NCI-H1436 (cell line): ENCODE results near the gene RTCA.
"Not testable (repeated sequence)": the region's sequence is repeated elsewhere in the genome, so short reads cannot be mapped to it uniquely, and the experiment has no call there.

ENCODE experiments used
- DNase-seq: peaks from one replicate; lab custom pipeline; 2025; lab: John Stamatoyannopoulos, UW

Gene RTCA

DNA sequence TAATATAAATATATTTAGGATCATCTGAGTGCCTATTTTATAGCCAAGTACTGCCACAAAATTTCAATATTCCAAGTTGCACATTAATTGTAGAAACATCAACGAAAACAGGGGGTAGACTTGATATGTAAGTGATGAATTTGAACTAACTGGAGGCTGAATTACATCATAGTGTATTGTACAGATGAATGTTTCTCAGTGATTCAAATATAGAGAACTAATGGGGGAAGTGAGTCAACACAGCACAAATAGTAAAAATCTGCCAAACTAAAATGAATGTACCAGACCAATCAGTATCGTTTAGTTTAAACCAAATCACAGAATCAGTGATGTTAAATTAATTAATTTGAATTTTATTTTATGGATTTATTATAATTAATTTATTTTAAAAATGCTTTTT is 42.8 kb downstream of the RTCA start:
- no peak for DNase-seq

DNA sequence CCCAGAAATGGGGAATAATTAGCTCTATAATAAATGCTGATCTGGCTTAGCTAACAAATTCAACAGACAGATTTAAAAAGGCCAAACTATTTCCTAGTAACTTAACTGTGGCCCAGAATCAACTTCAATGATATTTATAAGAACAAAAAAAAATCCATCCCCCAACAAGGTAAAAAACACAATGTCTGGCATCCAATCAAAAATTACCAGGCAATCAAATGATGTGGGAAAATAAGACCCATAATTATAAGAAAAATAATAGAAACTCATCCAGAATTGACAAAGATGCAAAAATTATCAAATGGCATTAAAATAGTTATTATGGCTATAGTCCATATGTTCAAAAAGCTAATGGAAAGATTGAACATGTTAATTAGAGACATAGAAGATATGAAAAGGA is 43.8 kb downstream of the RTCA start:
- no peak for DNase-seq

DNA sequence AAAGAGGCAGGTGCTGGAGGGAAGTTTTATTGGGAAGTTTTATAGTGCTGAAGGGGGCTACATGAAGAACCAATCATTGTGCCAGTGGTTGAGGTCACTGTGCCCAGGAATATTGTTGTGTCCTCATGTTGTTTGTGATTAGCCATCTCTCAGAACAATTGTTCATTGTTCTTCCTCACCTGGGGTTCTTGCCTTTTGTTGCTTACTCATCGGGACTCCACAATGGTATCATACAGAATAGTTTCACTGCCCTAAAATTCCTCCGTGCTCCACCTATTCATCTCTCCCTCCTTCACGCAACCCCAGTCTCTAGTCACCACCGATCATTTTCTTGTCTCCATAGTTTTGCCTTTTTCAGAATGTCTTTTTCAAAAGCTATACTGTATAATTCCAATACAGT is 47.4 kb downstream of the RTCA start:
- DNase-seq, result no peak

DNA sequence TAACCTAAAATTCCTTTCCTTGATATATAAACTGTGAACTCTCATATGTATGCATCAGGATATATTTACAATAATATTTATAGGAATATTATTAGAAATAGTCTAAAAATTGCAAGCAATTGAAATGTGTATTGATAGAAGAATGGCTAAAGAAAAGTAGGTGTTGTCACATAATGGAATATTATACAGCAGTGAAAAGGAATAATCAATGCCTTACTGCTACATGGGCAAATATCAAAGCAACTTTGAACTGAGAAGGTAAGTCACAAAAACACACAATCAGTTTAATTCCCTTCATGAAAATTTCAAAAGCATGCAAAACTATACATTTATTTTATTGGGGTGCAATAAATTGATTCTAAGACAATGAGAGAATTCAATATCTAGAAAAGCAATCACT is 50.6 kb downstream of the RTCA start:
- DNase-seq, result no peak

DNA sequence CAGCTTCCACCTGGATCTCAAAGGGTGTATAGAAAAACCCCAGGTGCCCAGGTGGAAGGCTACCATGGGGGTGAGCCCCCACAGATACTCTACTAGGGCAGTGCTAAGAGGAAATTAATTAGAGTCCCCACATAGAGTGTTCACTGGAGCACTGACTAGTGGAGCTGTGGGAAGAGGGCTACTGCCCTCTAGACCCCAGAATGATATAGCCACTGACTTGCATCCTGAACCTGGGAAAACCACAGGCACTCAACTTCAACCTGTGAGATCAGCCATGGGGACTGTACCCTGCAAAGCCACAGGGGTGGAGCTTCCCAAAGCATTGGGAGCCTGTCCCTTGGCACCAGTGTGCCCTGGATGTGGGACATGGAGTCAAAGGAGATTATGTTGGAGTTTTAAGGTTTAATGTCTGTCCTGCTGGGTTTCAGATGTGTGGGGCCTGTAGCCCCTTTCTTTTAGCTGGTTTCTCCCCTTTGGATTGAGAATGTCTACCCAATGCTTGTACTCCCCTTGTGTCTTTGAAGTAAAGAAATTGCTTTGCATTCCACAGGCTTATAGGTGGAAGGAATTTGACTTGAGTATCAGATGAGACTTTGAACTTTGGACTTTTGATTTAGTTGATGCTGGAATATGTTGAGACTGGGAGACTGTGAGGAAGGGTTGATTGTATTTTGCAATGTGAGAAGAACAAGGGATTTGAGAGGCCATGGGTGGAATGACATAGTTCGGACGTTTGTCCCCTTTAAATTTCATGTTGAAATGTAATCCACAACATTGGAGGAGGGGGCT is 54.5 kb downstream of the RTCA start:
- no peak for DNase-seq

DNA sequence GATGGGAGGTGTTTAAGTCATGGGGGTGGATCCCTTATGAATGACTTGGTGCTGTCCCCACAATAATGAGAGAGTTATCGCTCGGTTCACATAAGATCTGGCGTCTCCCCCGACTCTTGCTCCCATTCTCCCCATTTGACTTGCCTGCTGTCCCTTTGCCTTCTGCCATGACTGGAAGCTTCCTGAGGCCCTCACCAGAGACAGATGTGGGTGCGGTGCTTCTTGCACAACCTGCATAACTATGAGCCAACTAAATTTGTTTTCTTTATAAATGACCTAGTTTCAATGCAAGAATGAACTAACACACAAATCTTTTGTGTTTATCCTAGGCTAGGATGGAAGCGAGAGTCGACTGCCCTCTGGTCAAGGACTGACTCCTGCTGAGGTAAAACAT is 55.1 kb downstream of the RTCA start:
- DNase-seq, result no peak

DNA sequence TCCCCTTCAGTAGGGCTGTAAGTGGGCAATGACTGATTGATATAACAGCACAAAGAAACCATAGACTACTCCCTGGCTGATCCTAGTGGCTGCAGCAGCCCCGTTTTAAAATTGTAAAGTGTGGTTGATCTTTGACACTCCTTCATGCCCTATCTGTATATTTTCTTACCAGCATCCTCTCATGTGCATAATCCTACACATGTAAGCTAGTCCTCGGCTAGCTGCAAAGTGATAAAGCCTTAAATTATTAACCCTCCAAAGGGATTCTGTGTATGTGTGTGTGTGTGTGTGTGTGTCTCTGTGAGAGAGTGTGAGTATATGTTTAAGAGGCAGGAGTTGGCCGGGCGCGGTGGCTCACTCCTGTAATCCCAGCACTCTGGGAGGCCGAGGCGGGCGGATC is 55.5 kb downstream of the RTCA start:
- no peak for DNase-seq

DNA sequence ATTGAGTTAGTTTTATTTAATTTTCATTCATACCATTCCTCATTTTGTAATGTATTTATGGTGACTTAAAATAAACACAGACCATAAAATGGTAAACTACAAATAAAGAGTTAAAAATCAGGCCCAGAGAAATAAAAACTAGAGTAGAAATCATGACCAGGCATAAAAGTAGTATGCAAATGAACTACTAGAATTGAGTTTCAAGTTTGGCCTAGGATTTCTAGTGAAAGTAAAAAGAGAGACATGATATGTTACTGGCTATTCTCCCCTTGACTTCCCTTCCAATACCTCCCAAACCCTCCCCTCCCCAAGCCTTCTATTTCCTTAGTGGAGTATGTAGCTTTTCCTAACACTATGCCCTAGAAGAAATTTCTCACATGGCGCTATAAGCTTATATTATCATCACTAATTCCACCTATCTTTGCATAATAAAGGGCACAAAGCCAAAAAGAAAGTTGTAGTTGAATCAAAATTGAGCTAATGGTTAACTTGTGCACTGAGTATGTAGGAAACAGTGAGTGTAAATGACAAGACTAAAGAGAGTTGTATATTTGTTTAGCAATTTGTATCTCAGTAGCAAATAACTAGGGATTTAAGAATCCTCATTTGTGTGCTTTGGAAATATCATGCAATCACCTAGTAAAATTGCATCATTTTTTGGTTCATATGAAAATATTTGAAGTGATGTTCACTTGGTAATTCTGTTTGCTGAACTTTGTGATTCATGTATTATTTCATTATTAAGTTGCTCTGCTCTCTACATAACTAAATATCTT is 56.6 kb downstream of the RTCA start:
- no peak for DNase-seq

DNA sequence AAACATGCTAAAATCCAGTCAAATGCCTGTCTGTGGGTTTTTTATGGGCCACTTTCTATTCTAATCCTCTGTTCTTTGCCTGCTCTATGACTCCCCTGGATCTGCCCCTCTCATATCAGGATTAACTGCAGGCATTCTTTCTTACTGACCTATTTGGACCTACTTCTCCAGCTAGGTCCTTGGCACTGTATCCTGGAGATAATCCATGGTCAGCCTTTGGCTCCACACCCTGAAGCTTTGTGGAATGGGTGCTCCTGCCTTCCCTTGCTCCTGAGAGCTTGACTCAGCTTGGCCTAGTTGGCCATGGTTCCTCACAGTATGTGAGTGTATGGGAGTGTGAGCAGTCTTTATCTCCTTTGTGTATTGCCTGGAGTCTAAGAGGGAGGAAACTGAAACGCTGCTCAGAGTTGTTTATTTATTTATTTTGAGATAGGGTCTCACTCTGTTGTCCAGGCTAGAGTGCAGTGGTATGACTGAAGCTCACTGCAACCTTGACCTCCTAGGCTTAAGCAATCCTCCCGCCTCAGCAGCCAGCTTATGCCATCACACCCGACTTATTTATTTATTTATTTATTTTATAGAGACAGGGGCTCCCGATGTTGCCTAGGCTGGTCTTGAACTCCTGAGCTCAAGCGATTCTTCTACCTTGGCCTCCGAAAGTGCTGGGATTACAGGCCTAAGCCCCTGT is 57.5 kb downstream of the RTCA start:
- DNase-seq, result no peak

DNA sequence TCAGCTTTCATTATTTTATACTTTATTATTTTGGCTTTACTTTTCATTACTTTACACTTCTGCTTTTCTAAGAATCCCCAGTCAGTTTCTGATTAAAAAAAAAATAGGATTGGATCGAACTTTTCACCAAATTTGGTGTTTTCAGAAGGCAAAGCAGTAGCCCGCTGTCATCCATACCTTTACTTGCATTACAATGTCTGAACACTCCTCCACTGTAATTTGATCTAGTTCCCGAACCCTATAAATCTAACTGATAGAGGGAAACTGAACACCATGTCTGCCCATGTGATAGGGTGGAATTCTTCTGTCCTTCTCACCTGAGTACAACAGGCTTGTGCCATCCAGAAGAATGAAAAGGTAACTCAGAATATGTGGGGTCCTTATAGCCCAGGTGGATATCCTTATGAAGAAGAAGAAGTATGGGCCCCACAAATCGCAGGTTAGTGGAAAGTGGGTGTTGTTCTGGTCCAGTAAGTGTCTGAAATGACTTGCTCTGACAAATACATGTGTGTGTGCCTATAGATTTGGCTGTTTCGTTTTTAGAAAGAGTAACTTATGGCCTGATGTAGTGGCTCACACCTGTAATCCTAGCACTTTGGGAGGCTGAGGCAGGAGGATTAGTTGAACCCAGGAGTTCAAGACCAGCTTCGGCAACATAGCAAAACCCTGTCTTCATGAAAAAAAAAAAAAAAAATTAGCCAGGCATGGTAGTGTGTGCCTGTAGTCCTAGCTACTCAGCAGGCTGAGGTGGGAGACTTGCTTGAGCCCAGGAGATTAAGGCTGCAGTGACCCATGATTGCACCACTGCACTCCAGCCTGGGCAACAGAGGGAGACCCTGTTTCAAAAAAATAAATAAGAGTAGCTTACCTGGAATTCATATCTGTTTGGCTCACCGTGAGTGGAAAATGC is 59.7 kb downstream of the RTCA start:
- no peak for DNase-seq

DNA sequence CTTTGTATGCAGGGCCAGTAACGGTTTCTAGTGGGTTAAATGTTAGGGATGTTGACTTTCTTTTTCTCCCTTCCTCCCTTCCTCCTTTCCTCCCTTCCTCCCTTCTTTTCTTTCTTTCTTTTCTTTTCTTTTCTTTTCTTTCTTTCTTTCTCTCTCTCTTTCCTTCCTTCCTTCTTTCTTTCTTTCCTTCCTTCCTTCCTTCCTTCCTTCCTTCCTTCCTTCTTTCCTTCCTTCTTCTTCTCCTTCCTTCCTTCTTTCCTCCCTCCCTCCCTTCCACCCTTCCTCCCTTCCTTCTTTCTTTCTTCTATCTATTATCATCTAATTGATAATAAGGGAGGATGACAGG is 60.3 kb downstream of the RTCA start:
- not testable (repeated sequence) for DNase-seq

DNA sequence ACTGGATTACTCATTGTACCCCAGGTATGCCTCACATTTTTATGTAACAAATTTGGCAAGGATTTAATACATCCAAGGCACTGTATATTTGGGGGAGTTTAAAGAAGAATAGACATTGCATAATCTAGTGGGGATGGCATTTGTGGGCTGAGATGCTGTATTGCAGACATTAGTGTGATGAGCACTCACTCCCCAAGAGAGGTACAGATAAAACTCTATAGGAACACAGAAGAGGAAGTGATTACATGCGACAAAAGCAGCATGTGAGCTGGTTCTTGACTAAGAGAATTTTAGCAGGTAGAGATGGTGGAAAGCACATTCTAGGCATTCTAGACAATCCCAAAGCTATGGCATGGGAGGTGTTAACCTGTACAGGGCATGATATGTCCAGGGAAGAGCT is 62.1 kb downstream of the RTCA start:
- DNase-seq, result no peak

DNA sequence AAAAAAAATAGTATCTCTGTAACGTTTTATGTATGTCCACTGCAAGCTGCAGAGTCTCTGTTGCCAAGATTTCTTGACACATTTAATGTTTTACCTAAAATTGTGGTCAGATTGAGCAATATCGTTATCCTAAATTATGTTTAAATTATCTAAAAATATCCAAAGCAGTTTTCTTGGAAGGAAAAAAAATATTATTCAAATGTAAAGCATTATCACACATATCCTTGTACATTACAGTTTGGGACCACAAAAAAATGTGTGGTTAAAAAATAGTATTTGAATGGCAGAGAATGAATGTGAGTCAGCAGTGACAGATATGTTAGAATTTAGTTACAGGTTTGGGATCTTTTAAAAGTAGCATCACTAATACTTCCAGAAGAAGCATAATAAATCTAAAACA is 65.1 kb downstream of the RTCA start:
- not testable (repeated sequence) for DNase-seq

DNA sequence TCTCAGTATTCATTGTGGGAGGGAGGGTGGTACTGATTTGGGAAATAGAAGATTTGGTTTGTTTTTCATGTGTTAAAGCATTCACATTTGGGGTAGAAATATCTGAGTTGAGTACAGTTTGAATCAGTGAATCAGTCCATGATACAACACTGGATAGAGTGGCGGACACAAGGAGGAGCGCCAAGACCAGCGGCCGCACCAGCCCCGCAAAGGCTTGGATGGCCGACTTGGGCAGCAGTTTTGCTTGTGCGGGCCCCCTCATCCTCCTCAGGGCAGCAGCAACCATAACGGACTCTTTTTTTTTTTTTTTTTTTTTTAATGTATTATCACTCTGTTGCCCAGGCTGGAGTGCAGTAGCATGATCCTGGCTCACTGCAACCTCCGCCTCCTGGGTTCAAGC is 66.3 kb downstream of the RTCA start:
- DNase-seq, result no peak

DNA sequence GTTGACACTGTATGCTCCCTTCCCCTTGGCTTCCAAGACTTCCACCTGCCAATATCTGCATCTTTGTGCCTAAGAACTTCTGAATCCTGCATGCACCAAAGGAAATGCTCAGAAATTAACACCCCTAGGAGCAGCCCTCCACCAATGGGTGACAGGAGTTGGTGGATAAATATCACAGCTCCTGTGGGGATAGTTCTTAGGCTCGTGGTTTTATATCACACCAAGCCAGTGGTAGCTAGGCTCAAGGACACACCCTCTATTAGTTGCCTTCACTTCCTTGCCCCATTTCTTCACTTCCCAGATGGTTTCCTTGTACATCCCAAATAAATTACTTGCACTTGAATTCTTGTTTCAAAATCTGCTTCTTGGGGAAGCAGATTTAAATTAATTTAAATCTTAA is 69.4 kb downstream of the RTCA start:
- DNase-seq, result no peak

DNA sequence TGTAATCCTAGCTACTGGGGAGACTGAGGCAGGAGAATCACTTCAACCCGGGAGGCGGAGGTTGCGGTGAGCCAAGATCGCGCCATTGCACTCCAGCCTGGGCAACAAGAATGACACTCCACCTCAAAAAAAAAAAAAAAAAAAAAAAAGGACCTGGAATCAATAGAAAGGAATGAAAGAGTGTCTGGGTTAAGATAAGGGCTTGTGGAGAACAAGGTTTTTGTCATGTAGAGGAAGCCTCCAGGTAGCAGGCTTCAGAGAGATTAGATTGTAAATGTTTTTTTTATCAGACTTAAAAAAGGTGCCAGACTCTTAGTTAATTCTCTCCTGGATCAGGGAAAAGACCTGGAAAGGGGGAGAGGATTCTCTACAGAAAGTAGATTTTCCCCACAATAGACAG is 71.9 kb downstream of the RTCA start:
- DNase-seq, result not testable (repeated sequence)

DNA sequence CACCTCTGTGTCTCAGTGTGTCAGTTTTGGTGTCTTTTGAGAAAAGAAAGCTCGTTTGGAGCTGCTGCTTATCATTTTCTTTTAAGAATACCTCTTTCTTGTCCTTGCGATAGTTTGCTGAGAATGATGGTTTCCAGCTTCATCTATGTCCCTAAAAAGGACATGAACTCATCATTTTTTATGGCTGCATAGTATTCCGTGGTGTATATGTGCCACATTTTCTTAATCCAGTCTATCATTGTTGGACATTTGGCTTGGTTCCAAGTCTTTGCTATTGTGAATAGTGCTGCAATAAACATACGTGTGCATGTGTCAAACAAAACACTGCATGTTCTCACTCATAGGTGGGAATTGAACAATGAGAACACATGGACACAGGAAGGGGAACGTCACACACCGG is 73.7 kb downstream of the RTCA start:
- not testable (repeated sequence) for DNase-seq

DNA sequence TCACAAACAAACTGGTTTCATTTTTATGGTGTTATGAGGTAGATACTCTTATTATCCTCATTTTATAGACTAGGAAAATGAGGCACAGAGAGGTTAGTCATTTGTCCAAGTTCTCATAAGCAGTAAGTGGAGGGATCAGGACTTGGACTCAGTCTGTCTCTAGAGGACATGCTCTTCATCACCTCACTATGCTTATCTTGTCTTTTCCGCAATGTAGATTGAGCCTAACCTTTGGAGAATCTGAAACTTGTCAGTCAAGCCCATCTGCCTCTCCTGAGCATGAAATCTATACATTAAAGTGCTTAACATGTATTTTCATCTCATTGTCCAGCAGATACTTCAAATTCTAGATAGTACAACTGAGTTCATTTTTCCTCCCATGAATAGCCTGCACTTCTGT is 74.5 kb downstream of the RTCA start:
- no peak for DNase-seq

DNA sequence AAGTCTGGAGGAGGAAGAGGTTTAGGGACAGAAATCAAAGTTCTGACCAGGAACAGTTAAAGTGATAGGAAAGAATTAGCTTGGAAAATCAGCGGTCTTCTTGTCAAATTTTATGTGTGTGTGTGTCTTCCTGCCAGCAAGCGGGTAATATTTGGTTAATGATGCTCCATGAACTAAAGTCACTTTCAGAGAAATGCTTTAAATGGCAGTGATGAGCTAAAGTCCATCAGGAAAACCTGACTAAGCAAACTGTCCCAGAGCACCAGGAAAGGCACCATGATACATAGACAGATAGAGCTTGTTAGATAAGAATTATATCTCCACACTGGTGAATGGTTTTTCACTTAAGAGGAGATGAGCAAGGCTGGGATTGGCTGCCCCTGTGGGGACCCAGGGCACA is 76.3 kb downstream of the RTCA start:
- no peak for DNase-seq
